Measurements from ENCODE around the gene TMEM212. TPM values are rescaled to one million over a fixed set of nuclear protein-coding genes. Genes with fewer than 3 reads are reported as not detected.
"Not testable (repeated sequence)": the region's sequence is repeated elsewhere in the genome, so short reads cannot be mapped to it uniquely, and the experiment has no call there.

TMEM212 gene
- total and polyA plus RNA-seq, 4 experiments from 2014 or later, result not detected

DNA sequence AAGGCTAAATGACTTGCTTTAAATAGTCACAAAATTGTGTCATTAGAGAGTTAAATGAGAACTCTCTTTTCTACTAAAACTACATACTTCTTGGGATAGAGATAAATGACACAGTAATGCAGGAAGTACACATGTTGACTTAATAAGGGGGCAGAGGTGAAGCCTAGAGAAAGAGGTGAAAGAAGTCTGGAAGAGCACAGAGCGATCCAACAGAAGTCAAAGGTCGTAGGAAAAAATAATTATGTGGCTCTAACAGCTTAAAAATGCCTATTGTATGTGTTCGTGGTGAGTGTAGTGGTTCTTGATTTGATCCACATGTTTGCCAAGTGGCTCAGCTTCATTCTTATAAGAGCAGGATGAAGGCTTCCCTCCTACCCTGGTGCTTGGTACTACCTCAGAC lies 61.7 kb downstream of the TMEM212 start:
- Histone ChIP-seq H3K4me3 (ENCODE audit: low read length in 2 of 2) (no peak overlapping the region), H3K27ac (ENCODE audit: low read depth, low read length) (no peak overlapping the region), H3K4me1 (ENCODE audit: insufficient read depth, low read length) (no peaks in the 10 kb centered on the region), H3K36me3 (ENCODE audit: insufficient read depth, low read length) (no peaks in the 10 kb centered on the region), H3K27me3 (ENCODE audit: insufficient read depth, low read length) (no peaks in the 10 kb centered on the region), H3K9me3 (ENCODE audit: control insufficient read depth in 1 of 2, low read length in 2 of 2) (no peaks in the 10 kb centered on the region)
- no peak for DNase-seq
- no peaks in the 10 kb centered on the region for H3K36me3 Mint-ChIP-seq
- ChIA-PET POLR2A (ENCODE audit: partially characterized antibody) (no interaction called here), CTCF (ENCODE audit: partially characterized antibody) (interaction anchor here (1.4 kb wide), 1 partner anchor 13 kb away, joined by 3 read pairs; no protein-coding TSS in a partner anchor)
- peaks cover 1 to 5% of the 10 kb centered on the region in 2 donors for H3K27me3 Mint-ChIP-seq
- intact Hi-C loops (cut with micrococcal nuclease), result no loop called here
- no peaks in the 10 kb centered on the region for H3K4me1 Mint-ChIP-seq
- H3K9me3 Mint-ChIP-seq, result no peaks in the 10 kb centered on the region
- H3K4me3 Mint-ChIP-seq, result no peak overlapping the region
- H3K27ac Mint-ChIP-seq, result no peak overlapping the region

DNA sequence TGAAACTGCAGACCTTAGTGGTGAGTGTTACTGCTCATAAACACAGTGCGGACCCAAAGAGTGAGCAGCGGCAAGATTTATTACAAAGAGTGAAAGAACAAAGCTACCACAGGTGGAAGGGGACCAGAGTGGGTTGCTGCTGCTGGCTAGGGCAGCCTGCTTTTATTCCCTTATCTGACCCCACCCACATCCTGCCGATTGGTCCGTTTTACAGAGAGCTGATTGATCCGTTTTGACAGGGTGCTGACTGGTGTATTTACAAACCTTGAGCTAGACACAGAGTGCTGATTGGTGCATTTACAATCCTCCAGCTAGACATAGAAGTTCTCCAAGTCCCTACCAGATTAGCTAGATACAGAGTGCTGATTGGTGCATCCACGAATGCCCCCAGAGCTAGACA lies 63.4 kb downstream of the TMEM212 start:
- H3K4me1 ChIP-seq (ENCODE audit: insufficient read depth, low read length); H3K4me1 Mint-ChIP-seq; H3K36me3 Mint-ChIP-seq; H3K27me3 Mint-ChIP-seq; H3K4me3 Mint-ChIP-seq; DNase-seq; H3K4me3 ChIP-seq (ENCODE audit: low read length in 2 of 2); H3K27ac ChIP-seq (ENCODE audit: low read depth, low read length); CTCF ChIA-PET (ENCODE audit: partially characterized antibody); H3K27ac Mint-ChIP-seq; H3K36me3 ChIP-seq (ENCODE audit: insufficient read depth, low read length); H3K9me3 Mint-ChIP-seq; intact Hi-C loops (cut with micrococcal nuclease); H3K27me3 ChIP-seq (ENCODE audit: insufficient read depth, low read length); POLR2A ChIA-PET (ENCODE audit: partially characterized antibody); H3K9me3 ChIP-seq (ENCODE audit: control insufficient read depth in 1 of 2, low read length in 2 of 2): not testable (repeated sequence)

DNA sequence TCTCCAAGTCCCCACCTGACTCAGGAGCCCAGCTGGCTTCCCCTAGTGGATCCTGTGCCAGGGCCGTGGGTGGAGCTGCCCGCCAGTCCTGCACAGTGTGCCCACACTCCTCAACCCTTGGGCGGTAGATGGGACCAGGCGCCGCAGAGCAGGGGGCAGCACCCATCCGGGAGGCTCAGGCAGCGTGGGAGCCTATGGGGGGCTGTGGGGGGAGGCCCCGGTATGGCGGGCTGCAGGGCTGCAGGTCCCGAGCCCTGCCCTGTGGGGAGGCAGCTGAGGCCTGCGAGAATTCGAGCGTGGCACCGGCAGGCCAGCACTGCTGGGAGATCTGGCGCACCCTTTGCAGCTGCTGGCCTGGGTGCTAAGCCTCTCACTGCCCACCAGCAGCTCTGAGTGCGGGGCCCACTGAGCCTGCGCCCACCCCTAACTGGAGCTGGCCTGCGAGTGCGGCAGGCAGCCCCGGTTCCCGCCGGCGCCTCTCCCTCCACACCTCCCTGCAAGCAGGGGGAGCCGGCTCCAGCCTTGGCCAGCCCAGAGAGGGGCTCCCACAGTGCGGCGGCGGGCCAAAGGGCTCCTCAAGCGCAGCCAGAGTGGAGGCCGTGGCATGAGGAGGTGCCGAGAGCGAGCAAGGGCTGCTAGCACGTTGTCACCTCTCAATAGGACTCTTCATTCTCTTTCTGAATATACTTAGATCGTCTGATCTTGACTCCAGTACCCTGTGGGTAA lies 64.0 kb downstream of the TMEM212 start:
- Histone ChIP-seq H3K27ac (ENCODE audit: low read depth, low read length) (no peak overlapping the region), H3K4me1 (ENCODE audit: insufficient read depth, low read length) (no peaks in the 10 kb centered on the region), H3K9me3 (ENCODE audit: control insufficient read depth in 1 of 2, low read length in 2 of 2) (no peaks in the 10 kb centered on the region), H3K27me3 (ENCODE audit: insufficient read depth, low read length) (no peaks in the 10 kb centered on the region), H3K36me3 (ENCODE audit: insufficient read depth, low read length) (no peaks in the 10 kb centered on the region), H3K4me3 (ENCODE audit: low read length in 2 of 2) (no peak overlapping the region)
- H3K27me3 Mint-ChIP-seq, result peaks cover 1% of the 10 kb centered on the region in 2 donors
- H3K4me1 Mint-ChIP-seq, result no peaks in the 10 kb centered on the region
- H3K27ac Mint-ChIP-seq, result no peak overlapping the region
- CTCF ChIA-PET (ENCODE audit: partially characterized antibody), result no interaction called here
- POLR2A ChIA-PET (ENCODE audit: partially characterized antibody), result no interaction called here
- no peak overlapping the region for H3K4me3 Mint-ChIP-seq
- DNase-seq, result no peak
- H3K9me3 Mint-ChIP-seq, result peaks cover 0 to 8% (median 3%) of the 10 kb centered on the region in 8 donors
- intact Hi-C loops (cut with micrococcal nuclease), result no loop called here
- H3K36me3 Mint-ChIP-seq, result no peaks in the 10 kb centered on the region

DNA sequence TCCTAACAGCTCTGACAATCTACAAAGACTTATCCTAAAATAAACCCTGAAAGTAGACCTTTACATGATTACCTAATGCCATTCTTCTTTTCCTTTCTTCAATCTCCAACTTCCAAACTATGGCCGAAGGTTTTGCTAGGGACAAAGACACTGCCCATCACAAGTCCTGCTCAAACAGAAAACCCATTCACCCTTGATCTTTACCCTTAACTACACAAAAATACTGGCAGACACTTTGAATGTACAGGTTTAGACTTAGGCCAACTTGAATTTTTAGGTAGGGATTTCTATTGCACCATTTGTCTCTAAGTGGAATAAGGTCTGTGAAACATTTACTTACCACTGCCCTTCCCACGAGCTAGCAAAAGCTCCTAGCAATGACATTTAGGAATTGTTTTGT lies 64.6 kb downstream of the TMEM212 start:
- intact Hi-C loops (cut with micrococcal nuclease), result no loop called here
- DNase-seq, result no peak
- Histone ChIP-seq H3K4me3 (ENCODE audit: low read length in 2 of 2) (no peak overlapping the region), H3K4me1 (ENCODE audit: insufficient read depth, low read length) (no peaks in the 10 kb centered on the region), H3K9me3 (ENCODE audit: control insufficient read depth in 1 of 2, low read length in 2 of 2) (no peaks in the 10 kb centered on the region), H3K27me3 (ENCODE audit: insufficient read depth, low read length) (no peaks in the 10 kb centered on the region), H3K36me3 (ENCODE audit: insufficient read depth, low read length) (no peaks in the 10 kb centered on the region), H3K27ac (ENCODE audit: low read depth, low read length) (no peak overlapping the region)
- ChIA-PET POLR2A (ENCODE audit: partially characterized antibody) (no interaction called here), CTCF (ENCODE audit: partially characterized antibody) (no interaction called here)
- Mint-ChIP-seq H3K27ac (no peak overlapping the region), H3K9me3 (peaks cover 0 to 11% (median 4%) of the 10 kb centered on the region in 8 donors), H3K27me3 (peaks cover 1% of the 10 kb centered on the region in 2 donors), H3K4me1 (no peaks in the 10 kb centered on the region), H3K36me3 (no peaks in the 10 kb centered on the region), H3K4me3 (no peak overlapping the region)

DNA sequence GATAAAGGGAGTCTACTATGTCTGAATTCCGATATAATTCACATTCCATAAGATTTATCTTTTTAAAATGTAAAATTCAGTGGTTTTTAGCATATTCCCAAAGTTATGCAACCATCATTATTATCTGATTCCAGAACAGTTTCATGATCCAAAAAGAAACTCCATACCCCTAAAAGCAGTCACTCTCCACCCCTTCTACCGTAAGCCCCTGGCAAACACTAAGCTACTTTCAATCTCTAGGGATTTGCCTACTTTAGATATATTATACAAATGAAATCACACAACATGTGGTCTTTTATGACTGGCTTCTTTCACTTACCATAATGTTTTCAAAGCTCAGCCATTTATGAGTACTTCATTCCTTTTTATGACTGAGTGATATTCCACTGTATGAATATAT lies 65.6 kb downstream of the TMEM212 start:
- H3K9me3 Mint-ChIP-seq, result peaks cover 0 to 11% (median 4%) of the 10 kb centered on the region in 8 donors

More for the DNA sequence above, 65.6 kb downstream of the TMEM212 start:
- ChIA-PET CTCF (ENCODE audit: partially characterized antibody) (no interaction called here), POLR2A (ENCODE audit: partially characterized antibody) (no interaction called here)
- Histone ChIP-seq H3K27ac (ENCODE audit: low read depth, low read length) (no peak overlapping the region), H3K4me1 (ENCODE audit: insufficient read depth, low read length) (no peaks in the 10 kb centered on the region), H3K4me3 (ENCODE audit: low read length in 2 of 2) (no peak overlapping the region), H3K36me3 (ENCODE audit: insufficient read depth, low read length) (no peaks in the 10 kb centered on the region), H3K27me3 (ENCODE audit: insufficient read depth, low read length) (no peaks in the 10 kb centered on the region), H3K9me3 (ENCODE audit: control insufficient read depth in 1 of 2, low read length in 2 of 2) (no peaks in the 10 kb centered on the region)
- Mint-ChIP-seq H3K4me3 (no peak overlapping the region), H3K27ac (no peak overlapping the region), H3K4me1 (no peaks in the 10 kb centered on the region), H3K27me3 (peaks cover 1% of the 10 kb centered on the region in 2 donors), H3K36me3 (no peaks in the 10 kb centered on the region)
- no peak for DNase-seq
- intact Hi-C loops (cut with micrococcal nuclease), result no loop called here

Other genes with a start within 250 kb of the TMEM212 start
- gene PLD1, start 32.9 kb upstream of the TMEM212 start, total RNA-seq, result 1 to 10 TPM; 1.2 to 2.0 TPM
- gene PLD1, start 32.9 kb upstream of the TMEM212 start, polyA plus RNA-seq, result 1 to 10 TPM in 1 of 2 donors, not detected in 1; 1.3 TPM
- gene FNDC3B, start 196.2 kb downstream of the TMEM212 start, total RNA-seq, result 10 to 100 TPM; 18.0 to 18.2 TPM
- 10 to 100 TPM; 10.9 to 11.6 TPM for gene FNDC3B, start 196.2 kb downstream of the TMEM212 start, polyA plus RNA-seq

All from CD4-positive, alpha-beta memory T cell (primary cell).